GM12875 (cell line): Measurements from ENCODE around the gene RIT2.

Source experiments
- H3K4me3 ChIP-seq: one replicate; pipeline ENCODE4 v1.5.1; 2011; ENCODE audit warnings: low read depth, low read length, control low read depth
- CTCF ChIP-seq: IDR thresholded peaks from 2 replicates; pipeline ENCODE4 v1.5.1; 2011; ENCODE audit warnings: low read depth, mild to moderate bottlenecking, control low read depth, inconsistent platforms, low read length, moderate library complexity, borderline replicate concordance; ENCODE audit not compliant: insufficient read depth

The RIT2 gene

GRCh38 chr18:42996824-42997223, 118.7 kb downstream of the RIT2 start:
- no peak for TF ChIP-seq CTCF
- no peak overlapping the region for H3K4me3 ChIP-seq

- no peak overlapping the region for H3K4me3 ChIP-seq
- TF ChIP-seq CTCF: no peak
These were observed 135.1 kb downstream of the RIT2 start for GRCh38 chr18:42980426-42980825.

- H3K4me3 ChIP-seq: no peak overlapping the region
- TF ChIP-seq CTCF: no peak
These were observed 137.4 kb downstream of the RIT2 start for GRCh38 chr18:42977982-42978637.

GRCh38 chr18:42976869-42977590, 138.5 kb downstream of the RIT2 start:
- H3K4me3 ChIP-seq: no peak overlapping the region
- no peak for TF ChIP-seq CTCF

- no peak overlapping the region for H3K4me3 ChIP-seq
- TF ChIP-seq CTCF: no peak
These were observed 146.1 kb downstream of the RIT2 start for GRCh38 chr18:42969366-42969765.

GRCh38 chr18:42961298-42961697, 154.2 kb downstream of the RIT2 start:
- no peak for TF ChIP-seq CTCF
- H3K4me3 ChIP-seq: no peak overlapping the region

GRCh38 chr18:42959528-42959927, 156.0 kb downstream of the RIT2 start:
- H3K4me3 ChIP-seq: no peak overlapping the region
- no peak for TF ChIP-seq CTCF
